ENCODE measurements around the gene PROS1. TPM values are rescaled to one million over a fixed set of nuclear protein-coding genes. Genes with fewer than 3 reads are reported as not detected.
"Not testable (repeated sequence)": the region's sequence is repeated elsewhere in the genome, so short reads cannot be mapped to it uniquely, and the experiment has no call there.

PROS1 gene
- total and polyA plus RNA-seq, 3 experiments from 2014 or later: 0.22 to 0.40 TPM; not detected in 1

DNA sequence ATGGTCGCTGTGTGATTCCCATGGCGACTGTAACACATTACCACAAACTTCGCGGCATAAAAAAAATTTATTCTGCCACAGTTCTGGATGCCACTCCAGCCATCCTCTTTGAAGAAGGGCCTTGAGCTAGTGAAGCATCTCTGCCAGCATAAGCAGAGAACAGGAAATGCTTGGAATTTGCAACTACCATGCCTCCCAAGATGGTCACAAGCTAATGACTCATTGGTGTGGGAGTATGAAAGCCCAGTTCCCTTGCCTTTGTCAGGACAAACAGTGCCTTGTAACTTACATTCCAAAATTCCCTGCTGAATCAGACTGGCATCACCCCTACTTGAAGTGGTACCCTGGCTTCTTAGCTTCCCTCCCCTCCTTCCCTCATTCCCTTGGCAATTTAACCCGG lies 129.7 kb downstream of the PROS1 start:
- no peak overlapping the region for H3K27ac ChIP-seq (ENCODE audit: low read depth, low read length)
- H3K9me3 ChIP-seq (ENCODE audit: low read length): no peaks in the 10 kb centered on the region
- Mint-ChIP-seq H3K27ac (no peak overlapping the region), H3K4me1 (peaks cover 0 to 4% (median 0%) of the 10 kb centered on the region in 3 donors), H3K36me3 (no peaks in the 10 kb centered on the region), H3K4me3 (no peak overlapping the region), H3K27me3 (peaks cover 0 to 3% of the 10 kb centered on the region in 2 donors), H3K9me3 (peaks cover 0 to 5% (median 0%) of the 10 kb centered on the region in 5 donors)
- H3K36me3 ChIP-seq (ENCODE audit: insufficient read depth, low read length): no peaks in the 10 kb centered on the region
- CTCF ChIA-PET: no interaction called here
- H3K4me3 ChIP-seq (ENCODE audit: low read length): no peak overlapping the region
- H3K4me1 ChIP-seq (ENCODE audit: insufficient read depth, low read length): no peaks in the 10 kb centered on the region
- POLR2A ChIA-PET: no interaction called here
- no peaks in the 10 kb centered on the region for H3K27me3 ChIP-seq (ENCODE audit: insufficient read depth, low read length, poor library complexity, severe bottlenecking)
- DNase-seq: no peak

DNA sequence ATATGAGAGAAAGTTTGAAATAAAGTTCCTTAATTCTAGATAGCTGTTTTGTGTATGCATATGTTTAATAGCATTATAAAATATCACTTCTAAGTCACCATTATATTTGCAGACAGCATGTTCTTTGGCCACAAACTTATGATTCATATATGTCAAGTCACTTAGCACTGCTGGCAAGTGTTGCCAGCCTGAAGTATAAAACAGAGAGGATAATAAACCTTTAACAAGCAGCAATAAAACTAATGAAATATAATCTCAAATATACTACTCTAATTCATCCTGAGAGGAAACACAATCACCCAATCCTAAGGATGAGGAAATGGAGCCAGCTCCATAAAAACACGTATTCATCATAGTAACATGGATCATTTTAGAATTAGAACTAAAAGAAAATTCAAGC lies 134.5 kb downstream of the PROS1 start:
- H3K27ac ChIP-seq (ENCODE audit: low read depth, low read length); H3K4me3 Mint-ChIP-seq; H3K9me3 Mint-ChIP-seq; H3K4me1 ChIP-seq (ENCODE audit: insufficient read depth, low read length); H3K36me3 Mint-ChIP-seq; H3K27me3 Mint-ChIP-seq; H3K27me3 ChIP-seq (ENCODE audit: insufficient read depth, low read length, poor library complexity, severe bottlenecking); H3K36me3 ChIP-seq (ENCODE audit: insufficient read depth, low read length); DNase-seq; CTCF ChIA-PET; POLR2A ChIA-PET; H3K9me3 ChIP-seq (ENCODE audit: low read length); H3K4me1 Mint-ChIP-seq; H3K27ac Mint-ChIP-seq; H3K4me3 ChIP-seq (ENCODE audit: low read length): not testable (repeated sequence)

Other genes with a start within 250 kb of the PROS1 start
- 10 to 100 TPM; 13.7 to 18.0 TPM for gene ARL13B, start 6.3 kb upstream of the PROS1 start, total RNA-seq
- 6.5 TPM for gene ARL13B, start 6.3 kb upstream of the PROS1 start, polyA plus RNA-seq
- gene STX19, start 54.7 kb upstream of the PROS1 start, total RNA-seq: not detected
- gene STX19, start 54.7 kb upstream of the PROS1 start, polyA plus RNA-seq: not detected
- 1 to 10 TPM; 6.9 to 7.9 TPM for gene DHFR2, start 89.0 kb upstream of the PROS1 start, total RNA-seq
- 5.9 TPM for gene DHFR2, start 89.0 kb upstream of the PROS1 start, polyA plus RNA-seq
- 10 to 100 TPM; 13.4 to 14.4 TPM for gene NSUN3, start 89.2 kb upstream of the PROS1 start, total RNA-seq
- 6.8 TPM for gene NSUN3, start 89.2 kb upstream of the PROS1 start, polyA plus RNA-seq

Measured in CD8-positive, alpha-beta memory T cell (primary cell).